ENCODE results near the gene SHFL. TPM values are rescaled to one million over a fixed set of nuclear protein-coding genes. Genes with fewer than 3 reads are reported as not detected.

The SHFL gene
- total and polyA plus RNA-seq, 2 of the 4 experiments (the other 2 are of a cell fraction): 9.0 to 32.1 TPM

GRCh38 chr19:10138879-10139795 lies 53.0 kb downstream of the SHFL start:
- no peak overlapping the region for H2BK5ac ChIP-seq (ENCODE audit: low read depth, low read length, poor library complexity, severe bottlenecking)
- H2BK120ac ChIP-seq (ENCODE audit: low read depth, low read length): no peak overlapping the region
- peak overlapping the region; percentile 16 for H2AK9ac ChIP-seq (replicated peaks; ENCODE audit: low read depth, low read length, poor library complexity)
- no peak overlapping the region for H3K56ac ChIP-seq (ENCODE audit: extremely low read depth, insufficient read depth, low read length)
- dilution Hi-C loops (cut with HindIII; ENCODE audit: low sequenced_read_pairs, unreplicated experiment): no loop called here
- H2BK15ac ChIP-seq (ENCODE audit: low read depth, low read length): no peak overlapping the region
- no peaks in the 10 kb centered on the region for H3K9me3 ChIP-seq (ENCODE audit: control insufficient read depth, insufficient read depth, low read length)
- in situ Hi-C loops (cut with MboI; ENCODE audit: low sequenced_read_pairs): no loop called here
- BruUV-seq (replicated peaks): no TSS peak
- H2AK5ac ChIP-seq (ENCODE audit: low read depth, low read length): no peak overlapping the region
- H4K20me1 ChIP-seq (ENCODE audit: insufficient read depth, low read length): no peaks in the 10 kb centered on the region; the same call in 1 of the 2 replicates
- intact Hi-C loops (cut with micrococcal nuclease): no loop called here
- H3K36me3 ChIP-seq (ENCODE audit: control insufficient read depth, insufficient read depth, low read length): peaks cover 81% of the 10 kb centered on the region
- no peak overlapping the region for H3K23ac ChIP-seq (ENCODE audit: low read depth, low read length)
- no peaks in the 10 kb centered on the region for H3K4me1 ChIP-seq (ENCODE audit: control insufficient read depth, insufficient read depth, low read length)
- H3K79me1 ChIP-seq (ENCODE audit: low read depth in 1 of 2, low read length in 2 of 2): peaks cover 7 to 11% of the 10 kb centered on the region in 2 experiments; a peak in 3 of 4 replicates
- H4K5ac ChIP-seq (ENCODE audit: low read depth, low read length): no peak overlapping the region
- no peaks in the 10 kb centered on the region for H3K9me1 ChIP-seq (ENCODE audit: insufficient read depth, low read length)
- H3K4ac ChIP-seq (ENCODE audit: low read depth, low read length): no peak overlapping the region
- ATAC-seq (ENCODE audit: low read depth) (no peak), DNase-seq (no peak)
- ChIA-PET CTCF (no interaction called here), POLR2A (ENCODE audit: unreplicated experiment) (no interaction called here)
- no peak overlapping the region for H3K14ac ChIP-seq (replicated peaks; ENCODE audit: low read depth, low read length)
- 93% methylated on average over 22 of the region's 27 CpGs; no CpG with 5 or more reads in 1 of the 2 experiments for WGBS, 2 experiments (ENCODE audit: extremely low coverage in 2 of 2, insufficient read length in 1 of 2)
- H3K4me2 ChIP-seq (ENCODE audit: low read depth, low read length): no peak overlapping the region
- no peak overlapping the region for H4K8ac ChIP-seq (ENCODE audit: low read depth in 2 of 2, low read length in 2 of 2)
- no peak overlapping the region for H2BK20ac ChIP-seq (ENCODE audit: low read depth, low read length)
- no peaks in the 10 kb centered on the region for H3K27me3 ChIP-seq (ENCODE audit: control insufficient read depth, insufficient read depth, low read length)
- H3K9ac ChIP-seq (ENCODE audit: low read depth, low read length): no peak overlapping the region
- H3K27ac ChIP-seq (ENCODE audit: insufficient read depth, low read length): no peak overlapping the region
- H2AFZ ChIP-seq (replicated peaks; ENCODE audit: low read length, poor library complexity): no peak overlapping the region
- H3K18ac ChIP-seq (ENCODE audit: low read depth, low read length): no peak overlapping the region
- H3K4me3 ChIP-seq (ENCODE audit: insufficient read depth, low read depth, low read length): no peak overlapping the region
- TF ChIP-seq SMC3 (IDR thresholded peaks at IDR 0.05; ENCODE audit: low read depth, low read length) (no peak), CTCF (conservative IDR thresholded peaks at IDR 0.05; ENCODE audit: low read depth, low read length) (no peak), RCOR1 (IDR thresholded peaks at IDR 0.05; ENCODE audit: insufficient replicate concordance, low read length) (no peak), FOS (IDR thresholded peaks at IDR 0.05; ENCODE audit: low read depth, low read length) (no peak), CEBPB (IDR thresholded peaks at IDR 0.05; ENCODE audit: low read depth, low read length) (no peak), CHD1 (IDR thresholded peaks at IDR 0.05; ENCODE audit: low read depth, low read length) (no peak), NFE2L2 (IDR thresholded peaks at IDR 0.05; ENCODE audit: low read depth, low read length) (no peak), USF2 (IDR thresholded peaks at IDR 0.05; ENCODE audit: low read depth, low read length) (no peak), RFX5 (IDR thresholded peaks at IDR 0.05; ENCODE audit: low read depth, low read length) (no peak), POLR2A (IDR thresholded peaks at IDR 0.05; ENCODE audit: low read depth, low read length) (no peak), BHLHE40 (IDR thresholded peaks at IDR 0.05; ENCODE audit: low read depth, low read length) (no peak), MXI1 (IDR thresholded peaks at IDR 0.05; ENCODE audit: borderline replicate concordance, low read depth, low read length) (no peak), MAZ (IDR thresholded peaks at IDR 0.05; ENCODE audit: borderline replicate concordance, low read depth, low read length) (no peak)
- H4K91ac ChIP-seq (ENCODE audit: insufficient read depth, low read depth, low read length): no peak overlapping the region

Measured in IMR-90 (cell line).